ENCODE measurements around the gene DAPK1.
"Not testable (repeated sequence)": the region's sequence is repeated elsewhere in the genome, so short reads cannot be mapped to it uniquely, and the experiment has no call there.

DNA sequence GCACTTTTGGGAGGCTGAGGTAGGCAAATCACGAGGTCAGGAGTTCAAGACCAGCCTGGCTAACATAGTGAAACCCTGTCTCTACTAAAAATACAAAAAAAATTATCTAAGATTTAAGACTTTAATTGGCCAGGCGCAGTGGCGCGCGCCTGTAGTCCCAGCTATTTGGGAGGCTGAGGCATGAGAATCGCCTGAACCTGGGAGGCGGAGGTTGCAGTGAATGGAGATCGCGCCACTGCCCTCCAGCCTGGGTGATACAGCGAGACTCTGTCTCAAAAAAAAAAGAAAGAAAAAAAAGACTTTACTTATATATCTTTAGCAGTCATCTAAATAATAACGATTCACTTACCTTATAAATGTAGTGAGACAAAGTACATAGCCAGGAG is 3.6 kb downstream of the DAPK1 start:
- TF ChIP-seq, protein P1, sequence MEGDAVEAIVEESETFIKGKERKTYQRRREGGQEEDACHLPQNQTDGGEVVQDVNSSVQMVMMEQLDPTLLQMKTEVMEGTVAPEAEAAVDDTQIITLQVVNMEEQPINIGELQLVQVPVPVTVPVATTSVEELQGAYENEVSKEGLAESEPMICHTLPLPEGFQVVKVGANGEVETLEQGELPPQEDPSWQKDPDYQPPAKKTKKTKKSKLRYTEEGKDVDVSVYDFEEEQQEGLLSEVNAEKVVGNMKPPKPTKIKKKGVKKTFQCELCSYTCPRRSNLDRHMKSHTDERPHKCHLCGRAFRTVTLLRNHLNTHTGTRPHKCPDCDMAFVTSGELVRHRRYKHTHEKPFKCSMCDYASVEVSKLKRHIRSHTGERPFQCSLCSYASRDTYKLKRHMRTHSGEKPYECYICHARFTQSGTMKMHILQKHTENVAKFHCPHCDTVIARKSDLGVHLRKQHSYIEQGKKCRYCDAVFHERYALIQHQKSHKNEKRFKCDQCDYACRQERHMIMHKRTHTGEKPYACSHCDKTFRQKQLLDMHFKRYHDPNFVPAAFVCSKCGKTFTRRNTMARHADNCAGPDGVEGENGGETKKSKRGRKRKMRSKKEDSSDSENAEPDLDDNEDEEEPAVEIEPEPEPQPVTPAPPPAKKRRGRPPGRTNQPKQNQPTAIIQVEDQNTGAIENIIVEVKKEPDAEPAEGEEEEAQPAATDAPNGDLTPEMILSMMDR (IDR thresholded peaks at IDR 0.05; ENCODE audit: borderline replicate concordance, extremely low read depth, low read length, poor library complexity, severe bottlenecking) = not testable (repeated sequence)
- TF ChIP-seq EZH2 (IDR thresholded peaks at IDR 0.05; ENCODE audit: borderline replicate concordance, low read depth, low read length, severe bottlenecking) = not testable (repeated sequence)

Data from DND-41 (cell line).